Panc1 (cell line): ENCODE results near the gene B4GALT2. TPM values are rescaled to one million over a fixed set of nuclear protein-coding genes. Genes with fewer than 3 reads are reported as not detected.

Experiments
- ATAC-seq: fragments of 200-7000 bp; cut with Tn5 transposase; 2 replicates; pipeline ENCODE4 v1.9.1; 2020; ENCODE audit warnings: mild to moderate bottlenecking, moderate library complexity
- BruUV-seq: library from RNA; stranded (reverse); fragments of 400-500 nt; replicated peaks from 2 replicates; lab custom pipeline; 2021; lab: Mats Ljungman, UMichigan
- CTCF ChIA-PET: fragments of 300-600 bp; sonication (Branson Sonifier 250); formaldehyde crosslinking; loops from one replicate; lab custom pipeline; 2022; ENCODE audit warnings: antibody characterized with exemption; lab: Charles Lee
- POLR2A ChIA-PET: fragments of 300-600 bp; sonication (Branson Sonifier 250); formaldehyde crosslinking; loops from one replicate; lab custom pipeline; 2022; ENCODE audit warnings: antibody characterized with exemption; lab: Charles Lee
- DNase-seq: peaks from one replicate; pipeline ENCODE4 v3.0.0-alpha.2; 2010; ENCODE audit warnings: low read depth, low spot score
- H3K27ac ChIP-seq: 2 replicates; pipeline ENCODE4 v1.5.1; 2011; ENCODE audit warnings: mild to moderate bottlenecking, low read length, inconsistent platforms
- H3K27me3 ChIP-seq: fragments of 200-500 bp; sonication (Bioruptor generic); 2 replicates; pipeline ENCODE4 v1.6.0; 2014; ENCODE audit warnings: low read length, inconsistent platforms; ENCODE audit not compliant: control insufficient read depth, insufficient read depth
- H3K36me3 ChIP-seq: fragments of 200-500 bp; sonication (Bioruptor generic); 2 replicates; pipeline ENCODE4 v1.5.1; 2014; ENCODE audit warnings: inconsistent platforms, mild to moderate bottlenecking, low read length, moderate library complexity; ENCODE audit not compliant: control insufficient read depth, insufficient read depth
- H3K4me1 ChIP-seq: 2 replicates; pipeline ENCODE4 v1.5.1; 2011; ENCODE audit warnings: inconsistent platforms, mild to moderate bottlenecking, low read length, moderate library complexity; ENCODE audit not compliant: control insufficient read depth, insufficient read depth
- H3K4me3 ChIP-seq, 2 experiments: 2 replicates each; pipeline ENCODE4 v1.5.1; 2011 to 2012; ENCODE audit warnings: low read depth in 2 of 2, low read length in 2 of 2, mild to moderate bottlenecking in 2 of 2, inconsistent platforms in 1 of 2, moderate library complexity in 1 of 2
- H3K9me3 ChIP-seq: fragments of 200-500 bp; sonication (Bioruptor generic); 2 replicates; pipeline ENCODE4 v1.5.1; 2014; ENCODE audit warnings: low read depth, mild to moderate bottlenecking, inconsistent platforms, low read length, moderate library complexity; ENCODE audit not compliant: control insufficient read depth, insufficient read depth
- POLR2AphosphoS5 ChIP-seq: IDR thresholded peaks from 2 replicates; pipeline ENCODE4 v1.6.1; 2012; ENCODE audit warnings: mild to moderate bottlenecking, low read depth, low read length, moderate library complexity
- SIN3A ChIP-seq: IDR thresholded peaks from 2 replicates; pipeline ENCODE4 v1.6.1; 2012; ENCODE audit warnings: low read depth, mild to moderate bottlenecking, low read length, moderate library complexity, borderline replicate concordance; ENCODE audit not compliant: insufficient read depth
- TCF7L2 ChIP-seq: IDR thresholded peaks from 2 replicates; pipeline ENCODE4 v1.6.1; 2011; ENCODE audit warnings: mild to moderate bottlenecking, low read depth, low read length, inconsistent platforms
- in situ Hi-C: cut with HindIII; loops from 2 replicates; pipeline ENCODE4 v1.10.0; 2016; ENCODE audit warnings: low sequenced_read_pairs, low pct_unique_long_range_greater_than_20kb
- intact Hi-C: fragments of 100-400 bp; cut with micrococcal nuclease; formaldehyde crosslinking; loops from one replicate; pipeline ENCODE4 v1.10.0; 2022; ENCODE audit not compliant: unreplicated experiment
- total RNA-seq: library from RNA; stranded (reverse); gene quantifications from one replicate; pipeline ENCODE4 v1.2.1, GENCODE V29; 2021; ENCODE audit not compliant: unreplicated experiment
- TF ChIP-seq, protein P1 (sequence below), 2 experiments: IDR thresholded peaks; 2 replicates each; pipeline ENCODE4 v1.6.1; 2011 to 2012; ENCODE audit warnings: low read depth in 2 of 2, control low read depth in 1 of 2, low read length in 1 of 2, mild to moderate bottlenecking in 1 of 2, moderate library complexity in 1 of 2; ENCODE audit not compliant: insufficient read depth in 1 of 2
- TF ChIP-seq, protein P2 (sequence below): fragments of 450-650 bp; IDR thresholded peaks from 2 replicates; pipeline ENCODE4 v1.5.1; 2017; ENCODE audit warnings: mild to moderate bottlenecking

B4GALT2 gene
- total RNA-seq, 1 experiment from 2014 or later: 90.1 TPM

DNA sequence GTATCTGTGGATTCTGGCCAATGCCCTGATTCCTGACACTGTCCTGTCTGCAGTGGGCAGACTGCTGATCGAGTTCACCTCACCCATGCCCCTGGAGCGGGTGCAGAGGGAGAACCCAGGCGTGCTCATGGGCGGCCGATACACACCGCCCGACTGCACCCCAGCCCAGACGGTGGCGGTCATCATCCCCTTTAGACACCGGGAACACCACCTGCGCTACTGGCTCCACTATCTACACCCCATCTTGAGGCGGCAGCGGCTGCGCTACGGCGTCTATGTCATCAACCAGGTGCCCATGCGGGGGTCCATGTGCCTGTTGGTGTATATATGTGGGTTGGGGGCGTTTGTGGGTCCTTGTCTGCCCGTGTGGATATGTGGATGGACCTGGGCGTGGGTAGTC is 2.6 kb downstream of the B4GALT2 start:
- Histone ChIP-seq H3K4me3 (no peak overlapping the region), H3K4me1 (peaks cover 25% of the 10 kb centered on the region), H3K27me3 (no peaks in the 10 kb centered on the region), H3K27ac (no peak overlapping the region), H3K9me3 (no peaks in the 10 kb centered on the region), H3K36me3 (peaks cover 6% of the 10 kb centered on the region; the same call in 1 of the 2 replicates)
- BruUV-seq: no TSS peak
- TF ChIP-seq SIN3A (no peak), POLR2AphosphoS5 (no peak), TCF7L2 (no peak)
- TF ChIP-seq, protein P1, sequence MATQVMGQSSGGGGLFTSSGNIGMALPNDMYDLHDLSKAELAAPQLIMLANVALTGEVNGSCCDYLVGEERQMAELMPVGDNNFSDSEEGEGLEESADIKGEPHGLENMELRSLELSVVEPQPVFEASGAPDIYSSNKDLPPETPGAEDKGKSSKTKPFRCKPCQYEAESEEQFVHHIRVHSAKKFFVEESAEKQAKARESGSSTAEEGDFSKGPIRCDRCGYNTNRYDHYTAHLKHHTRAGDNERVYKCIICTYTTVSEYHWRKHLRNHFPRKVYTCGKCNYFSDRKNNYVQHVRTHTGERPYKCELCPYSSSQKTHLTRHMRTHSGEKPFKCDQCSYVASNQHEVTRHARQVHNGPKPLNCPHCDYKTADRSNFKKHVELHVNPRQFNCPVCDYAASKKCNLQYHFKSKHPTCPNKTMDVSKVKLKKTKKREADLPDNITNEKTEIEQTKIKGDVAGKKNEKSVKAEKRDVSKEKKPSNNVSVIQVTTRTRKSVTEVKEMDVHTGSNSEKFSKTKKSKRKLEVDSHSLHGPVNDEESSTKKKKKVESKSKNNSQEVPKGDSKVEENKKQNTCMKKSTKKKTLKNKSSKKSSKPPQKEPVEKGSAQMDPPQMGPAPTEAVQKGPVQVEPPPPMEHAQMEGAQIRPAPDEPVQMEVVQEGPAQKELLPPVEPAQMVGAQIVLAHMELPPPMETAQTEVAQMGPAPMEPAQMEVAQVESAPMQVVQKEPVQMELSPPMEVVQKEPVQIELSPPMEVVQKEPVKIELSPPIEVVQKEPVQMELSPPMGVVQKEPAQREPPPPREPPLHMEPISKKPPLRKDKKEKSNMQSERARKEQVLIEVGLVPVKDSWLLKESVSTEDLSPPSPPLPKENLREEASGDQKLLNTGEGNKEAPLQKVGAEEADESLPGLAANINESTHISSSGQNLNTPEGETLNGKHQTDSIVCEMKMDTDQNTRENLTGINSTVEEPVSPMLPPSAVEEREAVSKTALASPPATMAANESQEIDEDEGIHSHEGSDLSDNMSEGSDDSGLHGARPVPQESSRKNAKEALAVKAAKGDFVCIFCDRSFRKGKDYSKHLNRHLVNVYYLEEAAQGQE (IDR thresholded peaks at IDR 0.05; ENCODE audit: insufficient read depth in 1 of 2, low read depth in 2 of 2, low read length in 1 of 2): no peak
- TF ChIP-seq, protein P2, sequence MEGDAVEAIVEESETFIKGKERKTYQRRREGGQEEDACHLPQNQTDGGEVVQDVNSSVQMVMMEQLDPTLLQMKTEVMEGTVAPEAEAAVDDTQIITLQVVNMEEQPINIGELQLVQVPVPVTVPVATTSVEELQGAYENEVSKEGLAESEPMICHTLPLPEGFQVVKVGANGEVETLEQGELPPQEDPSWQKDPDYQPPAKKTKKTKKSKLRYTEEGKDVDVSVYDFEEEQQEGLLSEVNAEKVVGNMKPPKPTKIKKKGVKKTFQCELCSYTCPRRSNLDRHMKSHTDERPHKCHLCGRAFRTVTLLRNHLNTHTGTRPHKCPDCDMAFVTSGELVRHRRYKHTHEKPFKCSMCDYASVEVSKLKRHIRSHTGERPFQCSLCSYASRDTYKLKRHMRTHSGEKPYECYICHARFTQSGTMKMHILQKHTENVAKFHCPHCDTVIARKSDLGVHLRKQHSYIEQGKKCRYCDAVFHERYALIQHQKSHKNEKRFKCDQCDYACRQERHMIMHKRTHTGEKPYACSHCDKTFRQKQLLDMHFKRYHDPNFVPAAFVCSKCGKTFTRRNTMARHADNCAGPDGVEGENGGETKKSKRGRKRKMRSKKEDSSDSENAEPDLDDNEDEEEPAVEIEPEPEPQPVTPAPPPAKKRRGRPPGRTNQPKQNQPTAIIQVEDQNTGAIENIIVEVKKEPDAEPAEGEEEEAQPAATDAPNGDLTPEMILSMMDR: no peak
- ChIA-PET CTCF (no interaction called here), POLR2A (no interaction called here)
- in situ Hi-C loops: no loop called here
- DNase-seq (no peak), ATAC-seq (no peak)
- intact Hi-C loops: no loop called here

DNA sequence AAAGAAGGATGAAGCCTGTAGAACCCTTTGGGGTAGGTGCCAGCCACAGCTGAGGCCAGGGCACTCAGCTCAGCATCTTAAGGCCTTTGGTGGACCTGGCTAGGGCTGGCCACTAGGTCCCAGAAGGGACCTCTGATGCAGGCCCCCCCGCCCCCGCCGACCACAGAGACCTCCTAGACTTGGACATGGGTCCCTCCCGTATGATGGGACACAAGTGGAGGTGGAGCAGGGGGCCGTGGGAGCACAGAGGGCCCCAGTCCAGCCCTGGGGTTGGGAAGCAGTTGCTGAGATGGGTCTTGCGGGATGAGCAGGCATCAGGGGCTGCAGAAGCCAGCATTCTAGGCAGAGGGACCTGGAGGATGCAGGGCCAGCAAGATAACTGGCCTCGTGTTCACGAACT is 3.2 kb downstream of the B4GALT2 start:
- no peak for TF ChIP-seq TCF7L2
- TF ChIP-seq, protein P1 (IDR thresholded peaks at IDR 0.05; ENCODE audit: insufficient read depth in 1 of 2, low read depth in 2 of 2, low read length in 1 of 2): no peak
- TF ChIP-seq, protein P2: no peak
- no peak for TF ChIP-seq POLR2AphosphoS5
- TF ChIP-seq SIN3A: no peak
- no peaks in the 10 kb centered on the region for H3K27me3 ChIP-seq
- no peaks in the 10 kb centered on the region for H3K9me3 ChIP-seq
- BruUV-seq: no TSS peak
- intact Hi-C loops: no loop called here
- ChIA-PET CTCF (no interaction called here), POLR2A (no interaction called here)
- 0 out of 2 replicates have a peak, but pooled peaks cover 3% of the 10 kb centered on the region for H3K36me3 ChIP-seq
- in situ Hi-C loops: no loop called here
- DNase-seq: no peak
- H3K4me1 ChIP-seq: peaks cover 19% of the 10 kb centered on the region
- no peak overlapping the region for H3K27ac ChIP-seq
- no peak overlapping the region for H3K4me3 ChIP-seq
- ATAC-seq: no peak
